Stimulated activated CD8-positive, alpha-beta memory T cell treated with anti-CD3 and anti-CD28 coated beads, Interleukin-2, amount 100 ng/mL, for 1 hour (primary cell): ENCODE results near the gene SMIM10.
"Not testable (repeated sequence)": the region's sequence is repeated elsewhere in the genome, so short reads cannot be mapped to it uniquely, and the experiment has no call there.

Experiments
- DNase-seq, 2 donors: peaks; one replicate each; pipeline ENCODE4 v3.0.0-alpha.2; 2020; ENCODE audit warnings: low read depth in 2 of 2

SMIM10 gene

DNA sequence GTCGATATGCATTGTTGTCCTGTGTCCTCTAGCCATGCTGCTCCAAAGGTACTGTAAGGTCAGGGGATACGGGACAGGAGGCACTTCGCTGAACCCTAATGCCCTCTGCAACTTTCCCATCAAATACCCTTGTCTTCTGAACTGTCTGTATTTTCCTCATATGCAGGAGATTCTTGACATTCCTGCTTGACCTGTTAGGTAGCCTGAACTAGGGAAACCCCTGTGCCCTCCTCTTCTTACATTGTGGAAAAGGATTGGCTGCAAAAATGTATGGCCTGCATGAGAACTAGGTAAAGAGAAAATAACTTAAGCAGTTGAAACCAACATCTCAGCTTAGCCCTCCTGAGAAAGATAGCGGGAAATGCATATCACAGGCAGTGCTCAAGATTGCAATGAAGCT lies 20.1 kb downstream of the SMIM10 start:
- no peak for DNase-seq

DNA sequence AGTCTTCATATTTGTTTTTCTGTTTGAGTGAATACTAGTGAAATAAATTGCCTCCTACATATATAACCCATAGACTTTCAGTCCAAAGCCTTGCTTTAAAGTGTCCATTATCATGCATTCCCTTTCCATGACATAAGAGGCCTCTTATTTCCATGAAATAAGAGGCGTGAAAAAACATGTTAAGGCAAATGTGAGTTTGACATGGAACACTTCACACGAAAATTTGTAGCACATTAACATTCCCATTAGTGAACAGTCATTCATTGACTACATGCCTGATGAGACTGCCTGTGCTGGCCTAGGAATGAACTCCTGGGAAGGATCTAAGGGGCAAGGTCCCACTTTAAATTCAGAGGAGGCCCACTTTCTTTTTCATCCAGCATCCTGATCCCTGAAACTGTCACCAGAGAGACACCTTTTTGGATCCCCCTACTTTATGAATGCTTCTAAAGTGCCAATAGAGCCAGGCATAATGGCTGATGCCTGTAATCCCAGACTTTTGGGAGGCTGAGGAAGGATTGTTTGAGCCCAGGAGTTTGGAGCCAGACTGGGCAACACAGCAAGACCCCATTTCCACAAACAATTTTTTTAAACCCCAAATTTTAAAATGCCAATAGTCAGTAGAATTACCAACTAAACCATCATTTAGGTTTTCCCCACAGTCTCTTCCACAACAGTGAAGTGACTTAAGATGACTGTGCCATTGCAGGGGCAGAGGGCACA lies 24.9 kb downstream of the SMIM10 start:
- no peak for DNase-seq

DNA sequence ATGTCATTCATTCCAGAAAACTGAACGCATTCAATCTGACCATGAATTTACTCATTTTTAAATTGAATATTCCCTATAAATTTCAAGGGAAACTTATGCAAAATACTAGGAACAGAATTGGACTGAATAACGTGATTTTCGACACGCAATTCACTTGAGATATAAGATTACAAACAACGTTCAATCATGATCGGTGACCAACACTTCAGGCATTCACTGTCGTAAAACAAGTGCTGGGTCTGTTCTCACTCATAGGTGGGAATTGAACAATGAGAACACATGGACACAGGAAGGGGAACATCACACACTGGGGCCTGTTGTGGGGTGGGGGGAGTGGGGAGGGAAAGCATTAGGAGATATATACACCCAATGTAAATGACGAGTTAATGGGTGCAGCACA lies 29.1 kb downstream of the SMIM10 start:
- DNase-seq, result not testable (repeated sequence)

DNA sequence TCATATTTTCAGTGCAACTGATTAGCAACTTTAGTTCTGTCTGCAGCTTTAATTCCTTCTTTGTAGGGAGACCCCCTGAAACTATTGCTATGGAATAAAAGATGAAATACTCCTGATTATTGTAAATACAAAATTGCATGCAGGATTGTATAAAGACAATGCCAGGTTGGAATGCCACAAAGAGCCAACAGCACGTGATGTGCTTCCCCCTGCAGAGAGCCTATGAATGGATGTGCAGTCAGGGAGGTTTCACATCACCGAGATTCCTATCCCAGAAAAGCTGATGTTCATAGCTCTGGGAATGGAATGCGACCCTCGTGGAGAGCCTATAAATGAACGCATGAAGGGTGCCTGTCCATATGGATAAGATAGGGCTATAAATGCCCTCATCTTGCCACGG lies 33.0 kb downstream of the SMIM10 start:
- not testable (repeated sequence) for DNase-seq

DNA sequence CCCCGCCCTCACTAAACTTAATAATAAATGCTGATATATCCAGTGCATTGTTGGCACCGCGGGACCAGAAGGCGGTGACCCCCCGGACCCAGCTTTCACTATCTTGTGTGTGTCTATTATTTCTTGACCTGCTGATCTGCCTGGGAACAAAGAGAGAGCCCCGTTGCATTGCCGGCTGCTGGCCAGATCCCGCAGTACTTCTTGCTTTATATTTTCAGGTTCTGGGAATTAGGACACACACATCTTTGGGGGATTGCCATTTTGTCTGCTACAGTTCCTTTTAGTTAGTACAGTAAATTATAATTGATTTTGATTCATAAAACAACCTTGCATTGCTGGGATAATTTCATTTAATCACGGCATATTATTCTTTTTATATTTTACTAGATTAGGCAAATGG lies 33.7 kb downstream of the SMIM10 start:
- DNase-seq, result no peak

DNA sequence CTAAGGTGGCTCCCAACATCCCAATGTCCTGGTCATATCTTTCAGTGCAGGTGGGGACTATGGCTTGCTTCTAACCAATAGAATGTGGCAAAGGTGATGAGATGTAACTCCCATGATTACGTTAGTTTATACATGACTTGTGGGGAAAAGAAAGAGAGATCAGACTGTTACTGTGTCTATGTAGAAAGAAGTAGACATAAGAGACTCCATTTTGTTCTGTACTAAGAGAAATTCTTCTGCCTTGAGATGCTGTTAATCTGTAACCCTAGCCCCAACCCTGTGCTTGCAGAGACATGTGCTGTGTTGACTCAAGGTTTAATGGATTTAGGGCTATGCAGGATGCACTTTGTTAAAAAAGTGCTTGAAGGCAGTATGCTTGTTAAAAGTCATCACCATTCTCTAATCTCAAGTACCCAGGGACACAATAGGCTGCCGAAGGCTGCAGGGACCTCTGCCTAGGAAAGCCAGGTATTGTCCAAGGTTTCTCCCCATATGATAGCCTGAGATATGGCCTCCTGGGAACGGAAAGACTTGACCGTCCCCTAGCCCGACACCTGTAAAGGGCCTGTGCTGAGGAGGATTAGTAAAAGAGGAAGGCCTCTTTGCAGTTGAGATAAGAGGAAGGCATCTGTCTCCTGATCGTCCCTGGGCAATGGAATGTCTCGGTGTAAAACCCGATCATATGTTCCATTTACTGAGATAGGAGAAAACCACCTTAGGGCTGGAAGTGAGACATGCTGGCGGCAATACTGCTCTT lies 39.6 kb downstream of the SMIM10 start:
- not testable (repeated sequence) for DNase-seq

DNA sequence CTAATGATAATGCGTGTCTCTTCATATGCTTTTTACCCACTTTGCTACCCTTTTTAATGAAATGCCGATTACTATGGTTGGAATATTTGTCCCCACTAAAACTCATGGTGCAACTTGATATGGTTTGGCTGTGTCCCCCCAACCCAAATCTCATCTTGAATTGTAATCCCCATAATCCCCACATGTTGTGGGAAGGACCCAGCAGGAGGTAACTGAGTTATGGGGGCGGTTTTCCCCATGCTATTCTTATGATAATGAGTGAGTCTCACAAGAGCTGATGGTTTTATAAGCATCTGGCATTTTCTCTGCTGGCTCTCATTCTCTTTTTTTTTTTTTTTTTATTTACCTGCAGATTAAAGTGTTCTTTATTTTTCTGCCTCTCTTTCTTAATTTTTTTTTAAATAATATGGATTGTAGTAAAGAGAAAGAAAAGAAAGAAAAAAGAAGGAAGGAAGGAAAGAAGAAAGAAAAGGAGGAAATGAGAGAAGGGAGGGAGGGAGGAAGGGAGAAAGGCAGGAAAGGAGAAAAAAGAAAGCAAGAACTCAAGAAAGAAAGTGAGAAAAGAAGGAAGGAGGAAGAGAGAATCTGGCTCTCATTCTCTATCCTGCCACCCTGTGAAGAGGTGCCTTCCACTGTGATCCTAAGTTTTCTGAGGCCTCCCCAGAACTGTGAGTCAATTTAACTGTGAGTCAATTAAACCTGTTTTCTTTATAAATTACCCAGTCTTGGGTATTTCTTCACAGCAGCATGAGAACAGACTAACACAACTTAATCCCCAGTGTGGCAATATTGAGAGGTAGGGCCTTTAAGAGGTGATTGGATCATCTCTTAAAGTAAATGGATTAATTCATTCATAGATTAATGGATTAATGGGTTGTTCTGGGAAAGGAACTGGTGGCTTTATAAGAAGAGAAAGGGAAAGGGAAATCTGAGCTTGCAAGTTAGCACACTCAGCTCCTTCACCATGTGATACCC lies 50.6 kb downstream of the SMIM10 start:
- DNase-seq, result not testable (repeated sequence)
